Endothelial cell of umbilical vein (primary cell): ENCODE data around the gene IGFBP2. TPM values are rescaled to one million over a fixed set of nuclear protein-coding genes. Genes with fewer than 3 reads are reported as not detected.
A peak's percentile ranks its signal among the peaks of the same experiment; 100 is the strongest.

ENCODE experiments used
- BruUV-seq: library from RNA; stranded (reverse); fragments of 400-500 nt; replicated peaks from 2 replicates; lab custom pipeline; 2021; lab: Mats Ljungman, UMichigan
- CTCF ChIA-PET: fragments of 300-600, 350-600 bp; sonication (Branson Sonifier 250); formaldehyde crosslinking; loops from one replicate; lab custom pipeline; 2021; ENCODE audit warnings: antibody characterized with exemption, inconsistent platforms; lab: Charles Lee
- POLR2A ChIA-PET: fragments of 300-600, 350-600 bp; sonication (Branson Sonifier 250); formaldehyde crosslinking; loops from one replicate; lab custom pipeline; 2021; ENCODE audit warnings: antibody characterized with exemption, inconsistent platforms; lab: Charles Lee
- DNase-seq: peaks from one replicate; pipeline ENCODE4 v3.0.0-alpha.2; 2011; ENCODE audit warnings: low read depth, low spot score
- FAIRE-seq: peaks from 2 replicates; lab custom pipeline; 2011; peaks lifted over from hg19 to GRCh38; lab: Jason Lieb, UNC
- H2AFZ ChIP-seq: 2 replicates; pipeline ENCODE4 v1.6.0; 2012; ENCODE audit warnings: low read depth, low read length, control low read depth, inconsistent platforms
- H3K27ac ChIP-seq: 2 replicates; pipeline ENCODE4 v1.5.1; 2011; ENCODE audit warnings: low read depth, mild to moderate bottlenecking, control low read depth, low read length, moderate library complexity; ENCODE audit not compliant: insufficient read depth
- H3K27me3 ChIP-seq, 2 experiments: 2 replicates each; pipeline versions ENCODE4 v1.6.0 to v1.6.1; 2011; ENCODE audit warnings: low read length in 2 of 2, mixed read lengths in 1 of 2; ENCODE audit not compliant: control insufficient read depth in 2 of 2, insufficient read depth in 2 of 2
- H3K36me3 ChIP-seq, 2 experiments: 2 replicates in 1 of 2; 3 replicates in 1 of 2; pipeline ENCODE4 v1.5.1; 2011; ENCODE audit warnings: low read length in 2 of 2, mild to moderate bottlenecking in 1 of 2, moderate library complexity in 1 of 2; ENCODE audit not compliant: control insufficient read depth in 2 of 2, insufficient read depth in 2 of 2; ENCODE audit errors: extremely low read depth in 1 of 2
- H3K4me1 ChIP-seq: 3 replicates; pipeline ENCODE4 v1.5.1; 2011; ENCODE audit warnings: mild to moderate bottlenecking, low read length; ENCODE audit not compliant: control insufficient read depth, insufficient read depth; ENCODE audit errors: extremely low read depth
- H3K4me2 ChIP-seq: 2 replicates; pipeline ENCODE4 v1.6.1; 2011; ENCODE audit warnings: low read length, control low read depth, mixed read lengths; ENCODE audit not compliant: insufficient read depth
- H3K4me3 ChIP-seq, 3 experiments: fragments of 200-600 bp in 1 of 3; sonication (generic), shearing (Covaris generic) in 1 of 3; replicated peaks in 1 of 3; 2 replicates each; pipeline ENCODE4 v1.5.1; 2011 to 2016; ENCODE audit warnings: control low read depth in 3 of 3, low read length in 3 of 3, mild to moderate bottlenecking in 2 of 3, inconsistent platforms in 1 of 3, low read depth in 1 of 3, moderate library complexity in 1 of 3; ENCODE audit not compliant: insufficient read depth in 1 of 3
- H3K79me2 ChIP-seq: 2 replicates; pipeline ENCODE4 v1.6.0; 2012; ENCODE audit warnings: low read length, inconsistent platforms; ENCODE audit not compliant: control insufficient read depth, insufficient read depth
- H3K9ac ChIP-seq: replicated peaks from 2 replicates; pipeline ENCODE3; 2011; ENCODE audit warnings: low read length, control low read depth; ENCODE audit not compliant: insufficient read depth; ENCODE audit errors: extremely low read depth
- H3K9me1 ChIP-seq: replicated peaks from 3 replicates; pipeline ENCODE4 v1.6.0; 2011; ENCODE audit warnings: mild to moderate bottlenecking, low read length; ENCODE audit not compliant: control insufficient read depth, insufficient read depth; ENCODE audit errors: extremely low read depth
- H3K9me3 ChIP-seq: replicated peaks from 2 replicates; pipeline ENCODE4 v1.5.1; 2012; ENCODE audit warnings: low read length, inconsistent platforms; ENCODE audit not compliant: control insufficient read depth, insufficient read depth
- H4K20me1 ChIP-seq: replicated peaks from 2 replicates; pipeline ENCODE3; 2011; ENCODE audit warnings: mild to moderate bottlenecking, low read length; ENCODE audit not compliant: control insufficient read depth, insufficient read depth; ENCODE audit errors: extremely low read depth
- EZH2 ChIP-seq: IDR thresholded peaks from 2 replicates; pipeline ENCODE4 v1.6.1; 2012; ENCODE audit warnings: borderline replicate concordance, low read depth, mild to moderate bottlenecking, moderate library complexity, low read length, inconsistent platforms; ENCODE audit not compliant: severe bottlenecking
- FOS ChIP-seq: IDR thresholded peaks from 2 replicates; pipeline ENCODE4 v1.6.1; 2011; ENCODE audit warnings: mild to moderate bottlenecking, low read length, moderate library complexity, borderline replicate concordance; ENCODE audit not compliant: insufficient read depth
- GATA2 ChIP-seq: IDR thresholded peaks from 2 replicates; pipeline ENCODE4 v1.7.0; 2011; ENCODE audit warnings: low read depth, mild to moderate bottlenecking, moderate library complexity, mixed read lengths, low read length; ENCODE audit not compliant: insufficient read length, insufficient read depth
- JUN ChIP-seq: IDR thresholded peaks from 2 replicates; pipeline ENCODE4 v1.6.1; 2011; ENCODE audit warnings: borderline replicate concordance, low read depth; ENCODE audit not compliant: insufficient read length, insufficient read depth
- MYC ChIP-seq: IDR thresholded peaks from one replicate; pipeline ENCODE4 v1.6.1; 2011; ENCODE audit warnings: mild to moderate bottlenecking, low read depth, low read length
- POLR2A ChIP-seq: IDR thresholded peaks from 2 replicates; pipeline ENCODE4 v1.6.1; 2012; ENCODE audit warnings: low read depth, mild to moderate bottlenecking, control low read depth, low read length
- POLR2AphosphoS5 ChIP-seq: IDR thresholded peaks from 2 replicates; pipeline ENCODE4 v1.6.1; 2012; ENCODE audit warnings: low read depth, mild to moderate bottlenecking, control low read depth, low read length, moderate library complexity; ENCODE audit not compliant: insufficient read depth
- dilution Hi-C: fragments of 300-500 bp; cut with MboI; formaldehyde crosslinking; loops from one replicate; pipeline ENCODE4 v1.15.0; 2019; ENCODE audit warnings: low sequenced_read_pairs; ENCODE audit not compliant: extremely low pct_ligation_motif_present
- intact Hi-C: fragments of 100-400 bp; cut with micrococcal nuclease; formaldehyde crosslinking; loops from one replicate; pipeline ENCODE4 v1.10.0; 2022
- polyA plus RNA-seq, 4 experiments: library from polyadenylated mRNA; depleted of rRNA in 3 of 4; stranded (reverse) in 3 of 4; unstranded in 1 of 4; fragments of >200 nt; gene quantifications; 2 replicates each; pipeline versions ENCODE4 v1.2.1 to v1.2.3, GENCODE V29; 2011 to 2012; ENCODE audit warnings: missing spikeins in 1 of 4
- total RNA-seq: library from RNA; stranded (reverse); gene quantifications from 2 replicates; pipeline ENCODE4 v1.2.3, GENCODE V29; 2021
- TF ChIP-seq, protein P1 (sequence below), 2 donors: IDR thresholded peaks; 1 replicate in 1 of 2; 2 replicates in 1 of 2; pipeline ENCODE4 v1.5.1; 2011; ENCODE audit warnings: low read length in 2 of 2, mild to moderate bottlenecking in 2 of 2, moderate library complexity in 2 of 2, control low read depth in 1 of 2, inconsistent platforms in 1 of 2, low read depth in 1 of 2; ENCODE audit not compliant: insufficient read depth in 1 of 2; ENCODE audit errors: extremely low read depth in 1 of 2
- TF ChIP-seq, protein P2 (sequence below): IDR thresholded peaks from 2 replicates; pipeline ENCODE4 v1.6.1; 2011; ENCODE audit not compliant: insufficient read depth, insufficient read length

The IGFBP2 gene
- total and polyA plus RNA-seq, 2 donors (not counting 3 experiments of a cell fraction or from before 2014, with no cell fraction given): 212 to 261 TPM

DNA sequence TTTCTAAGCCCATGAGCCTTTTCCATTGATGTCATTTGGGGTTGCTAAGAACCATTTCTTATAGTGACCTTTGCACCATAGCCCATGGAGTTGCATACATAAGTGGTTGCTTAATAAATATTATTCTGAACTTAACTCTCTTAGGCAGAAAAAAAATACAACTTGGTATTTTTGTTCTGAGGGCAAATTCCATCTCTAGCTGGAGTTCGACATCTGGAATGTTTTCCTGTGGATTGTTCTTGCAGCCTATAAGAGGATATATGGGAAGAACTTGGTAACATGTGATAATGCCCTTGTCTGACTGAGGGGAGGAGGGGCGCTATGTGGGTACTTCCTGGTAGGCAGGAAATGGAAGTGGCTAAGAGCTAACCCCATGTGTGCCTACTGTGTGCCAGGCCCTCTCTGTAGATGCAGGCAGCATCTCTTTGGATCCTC, 20.7 kb downstream of the IGFBP2 start:
- POLR2A ChIA-PET: no interaction called here
- H3K36me3 ChIP-seq: no peaks in the 10 kb centered on the region
- H3K9me1 ChIP-seq: no peaks in the 10 kb centered on the region
- no peak overlapping the region for H3K4me3 ChIP-seq
- dilution Hi-C loops: loop anchor here (10.0 kb wide), 1 partner anchor 129 kb away; no protein-coding TSS in a partner anchor
- no TSS peak for BruUV-seq
- no peaks in the 10 kb centered on the region for H4K20me1 ChIP-seq
- CTCF ChIA-PET: interaction anchor here (1.0 to 4.4 kb wide), 4 partner anchors 13 to 136 kb away, joined by 3 to 24 read pairs (median 4); no protein-coding TSS in a partner anchor
- peaks cover 4% of the 10 kb centered on the region for H3K79me2 ChIP-seq
- H3K9ac ChIP-seq: no peak overlapping the region
- no peaks in the 10 kb centered on the region for H3K27me3 ChIP-seq
- H3K9me3 ChIP-seq: no peaks in the 10 kb centered on the region
- peaks cover 17% of the 10 kb centered on the region for H3K4me1 ChIP-seq
- DNase-seq: peak; percentile 72
- FAIRE-seq: peak; percentile 67
- intact Hi-C loops: loop anchor here (1.0 kb wide), 1 partner anchor 21 kb away; the partner anchor contains the start of gene IGFBP2
- no peak overlapping the region for H3K4me2 ChIP-seq
- TF ChIP-seq GATA2: no peak
- no peak overlapping the region for H2AFZ ChIP-seq
- no peak overlapping the region for H3K27ac ChIP-seq

DNA sequence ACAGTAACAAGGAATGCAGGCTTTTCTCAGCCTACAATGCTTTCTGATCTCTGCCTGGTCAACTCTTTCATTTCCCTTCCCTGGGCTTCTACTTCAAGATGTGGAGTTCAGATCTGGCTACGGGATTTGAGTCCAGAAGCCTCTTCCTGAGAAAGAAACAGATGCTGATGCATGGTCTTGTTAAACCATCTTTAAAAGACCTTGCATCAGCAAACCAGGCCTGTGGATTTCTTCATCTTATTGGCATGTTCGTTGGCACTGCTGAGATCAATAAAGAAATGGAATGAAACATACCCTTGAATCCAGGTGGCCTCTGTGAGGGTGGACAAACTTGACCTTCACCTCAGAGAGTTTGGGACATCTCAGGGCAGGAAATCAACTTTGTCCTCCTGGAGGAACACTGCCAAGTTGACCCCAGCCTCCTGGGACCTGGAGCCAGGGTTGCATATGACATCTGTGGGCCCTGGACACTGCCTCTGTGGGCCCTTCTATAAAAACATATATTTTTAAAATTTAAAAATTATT, 21.4 kb downstream of the IGFBP2 start:
- TF ChIP-seq EZH2: no peak
- no peak for TF ChIP-seq POLR2AphosphoS5
- TF ChIP-seq POLR2A: no peak
- TF ChIP-seq GATA2: no peak
- no peak for TF ChIP-seq JUN
- TF ChIP-seq, protein P1, sequence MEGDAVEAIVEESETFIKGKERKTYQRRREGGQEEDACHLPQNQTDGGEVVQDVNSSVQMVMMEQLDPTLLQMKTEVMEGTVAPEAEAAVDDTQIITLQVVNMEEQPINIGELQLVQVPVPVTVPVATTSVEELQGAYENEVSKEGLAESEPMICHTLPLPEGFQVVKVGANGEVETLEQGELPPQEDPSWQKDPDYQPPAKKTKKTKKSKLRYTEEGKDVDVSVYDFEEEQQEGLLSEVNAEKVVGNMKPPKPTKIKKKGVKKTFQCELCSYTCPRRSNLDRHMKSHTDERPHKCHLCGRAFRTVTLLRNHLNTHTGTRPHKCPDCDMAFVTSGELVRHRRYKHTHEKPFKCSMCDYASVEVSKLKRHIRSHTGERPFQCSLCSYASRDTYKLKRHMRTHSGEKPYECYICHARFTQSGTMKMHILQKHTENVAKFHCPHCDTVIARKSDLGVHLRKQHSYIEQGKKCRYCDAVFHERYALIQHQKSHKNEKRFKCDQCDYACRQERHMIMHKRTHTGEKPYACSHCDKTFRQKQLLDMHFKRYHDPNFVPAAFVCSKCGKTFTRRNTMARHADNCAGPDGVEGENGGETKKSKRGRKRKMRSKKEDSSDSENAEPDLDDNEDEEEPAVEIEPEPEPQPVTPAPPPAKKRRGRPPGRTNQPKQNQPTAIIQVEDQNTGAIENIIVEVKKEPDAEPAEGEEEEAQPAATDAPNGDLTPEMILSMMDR (IDR thresholded peaks at IDR 0.05; ENCODE audit: extremely low read depth in 1 of 2, insufficient read depth in 1 of 2, low read depth in 1 of 2, low read length in 2 of 2): no peak
- TF ChIP-seq, protein P2, sequence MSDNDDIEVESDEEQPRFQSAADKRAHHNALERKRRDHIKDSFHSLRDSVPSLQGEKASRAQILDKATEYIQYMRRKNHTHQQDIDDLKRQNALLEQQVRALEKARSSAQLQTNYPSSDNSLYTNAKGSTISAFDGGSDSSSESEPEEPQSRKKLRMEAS: no peak
- no peak for TF ChIP-seq FOS
- no peak for TF ChIP-seq MYC
- H3K4me1 ChIP-seq: peaks cover 14% of the 10 kb centered on the region
- FAIRE-seq (no peak), DNase-seq (no peak)
- ChIA-PET CTCF (interaction anchor here (1.0 to 4.4 kb wide), 4 partner anchors 12 to 137 kb away, joined by 3 to 24 read pairs (median 4); no protein-coding TSS in a partner anchor), POLR2A (no interaction called here)
- no TSS peak for BruUV-seq
- no peaks in the 10 kb centered on the region for H3K36me3 ChIP-seq
- no peaks in the 10 kb centered on the region for H3K9me1 ChIP-seq
- dilution Hi-C loops (loop anchor here (10.0 kb wide), 1 partner anchor 130 kb away; no protein-coding TSS in a partner anchor), intact Hi-C loops (loop anchor here (1.0 kb wide), 1 partner anchor 21 kb away; the partner anchor contains the start of gene IGFBP2)
- H3K9me3 ChIP-seq: no peaks in the 10 kb centered on the region
- no peak overlapping the region for H2AFZ ChIP-seq
- H3K9ac ChIP-seq: no peak overlapping the region
- H3K27me3 ChIP-seq: no peaks in the 10 kb centered on the region
- peaks cover 4% of the 10 kb centered on the region for H3K79me2 ChIP-seq
- H4K20me1 ChIP-seq: no peaks in the 10 kb centered on the region
- H3K4me3 ChIP-seq: no peak overlapping the region
- H3K27ac ChIP-seq: no peak overlapping the region
- no peak overlapping the region for H3K4me2 ChIP-seq
